Ovary (tissue), 3 donors: ENCODE measurements around the gene BID.

Source experiments
- EP300 ChIP-seq: sonication (generic); formaldehyde crosslinking; IDR thresholded peaks from one replicate; pipeline ENCODE4 v1.6.1; 2017; ENCODE audit warnings: antibody characterized with exemption
- POLR2A ChIP-seq: fragments of 450-650 bp; IDR thresholded peaks from one replicate; pipeline ENCODE4 v1.6.1; 2017; ENCODE audit warnings: antibody characterized with exemption, mild to moderate bottlenecking, moderate library complexity
- TF ChIP-seq, protein P1 (sequence below), 3 donors: fragments of 450-650 bp in 2 of 3; fragments of 200-600 bp in 1 of 3; IDR thresholded peaks; one replicate each; pipeline versions ENCODE4 v1.5.1 to v1.8.0; 2016 to 2022; ENCODE audit warnings: antibody characterized with exemption in 3 of 3, mild to moderate bottlenecking in 1 of 3
- donor health status: DM: no; HTN: no; CAD: no.

DNA sequence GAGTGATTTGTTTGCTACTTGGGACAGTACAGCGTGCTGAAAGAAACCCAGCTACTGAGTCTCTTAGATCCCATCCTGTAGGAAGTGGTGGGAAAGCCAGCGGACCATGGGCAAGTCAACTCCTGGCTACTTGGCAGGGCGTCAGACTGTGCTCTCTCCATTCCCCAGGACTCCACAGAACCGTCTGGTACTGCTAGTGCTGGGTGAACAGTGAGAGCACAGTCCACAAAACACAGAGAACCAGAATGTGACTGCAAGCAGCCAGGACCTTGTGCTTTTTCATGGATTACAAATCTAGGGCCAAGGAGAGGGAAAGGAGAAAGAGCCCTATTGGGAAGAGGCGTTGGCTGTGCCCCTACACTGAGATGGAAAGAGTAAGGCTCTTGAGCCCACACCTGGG, 10.2 kb downstream of the BID start:
- no peak for TF ChIP-seq POLR2A
- TF ChIP-seq, protein P1, sequence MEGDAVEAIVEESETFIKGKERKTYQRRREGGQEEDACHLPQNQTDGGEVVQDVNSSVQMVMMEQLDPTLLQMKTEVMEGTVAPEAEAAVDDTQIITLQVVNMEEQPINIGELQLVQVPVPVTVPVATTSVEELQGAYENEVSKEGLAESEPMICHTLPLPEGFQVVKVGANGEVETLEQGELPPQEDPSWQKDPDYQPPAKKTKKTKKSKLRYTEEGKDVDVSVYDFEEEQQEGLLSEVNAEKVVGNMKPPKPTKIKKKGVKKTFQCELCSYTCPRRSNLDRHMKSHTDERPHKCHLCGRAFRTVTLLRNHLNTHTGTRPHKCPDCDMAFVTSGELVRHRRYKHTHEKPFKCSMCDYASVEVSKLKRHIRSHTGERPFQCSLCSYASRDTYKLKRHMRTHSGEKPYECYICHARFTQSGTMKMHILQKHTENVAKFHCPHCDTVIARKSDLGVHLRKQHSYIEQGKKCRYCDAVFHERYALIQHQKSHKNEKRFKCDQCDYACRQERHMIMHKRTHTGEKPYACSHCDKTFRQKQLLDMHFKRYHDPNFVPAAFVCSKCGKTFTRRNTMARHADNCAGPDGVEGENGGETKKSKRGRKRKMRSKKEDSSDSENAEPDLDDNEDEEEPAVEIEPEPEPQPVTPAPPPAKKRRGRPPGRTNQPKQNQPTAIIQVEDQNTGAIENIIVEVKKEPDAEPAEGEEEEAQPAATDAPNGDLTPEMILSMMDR (IDR thresholded peaks at IDR 0.05): no peak
- TF ChIP-seq EP300: no peak
